GM21825 (cell line): Measurements from ENCODE around the gene ATP6V0E2.

Experiments
- ATAC-seq: cut with Tn5 transposase; IDR thresholded peaks from one replicate; pipeline ENCODE4 v1.9.1; 2021; ENCODE audit warnings: mild to moderate bottlenecking, moderate library complexity; ENCODE audit not compliant: unreplicated experiment

Gene ATP6V0E2

GRCh38 chr7:149838224-149838991, 35.4 kb upstream of the ATP6V0E2 start, which contains the start of gene ZNF862:
ZNF862 (plus strand) TSS chr7:149838375; CDS start chr7:149838612, 237 bp downstream.
- ATAC-seq: peak; percentile 99

- ATAC-seq: no peak
Observed at GRCh38 chr7:149838992-149839408, 34.8 kb upstream of the ATP6V0E2 start.

- no peak for ATAC-seq
Observed at GRCh38 chr7:149839933-149840332, 33.8 kb upstream of the ATP6V0E2 start.

GRCh38 chr7:149843566-149843965, 30.2 kb upstream of the ATP6V0E2 start:
- ATAC-seq: no peak

- ATAC-seq: no peak
Observed at GRCh38 chr7:149844445-149844844, 29.3 kb upstream of the ATP6V0E2 start.

GRCh38 chr7:149845257-149845980, 28.4 kb upstream of the ATP6V0E2 start:
- no peak for ATAC-seq

- no peak for ATAC-seq
Observed at GRCh38 chr7:149846021-149846420, 27.7 kb upstream of the ATP6V0E2 start.

- ATAC-seq: peak; percentile 75
Observed at GRCh38 chr7:149846436-149847046, 27.2 kb upstream of the ATP6V0E2 start.

- no peak for ATAC-seq
Observed at GRCh38 chr7:149849174-149849573, 24.6 kb upstream of the ATP6V0E2 start.

- ATAC-seq: no peak
Observed at GRCh38 chr7:149850007-149850594, 23.7 kb upstream of the ATP6V0E2 start.

- no peak for ATAC-seq
Observed at GRCh38 chr7:149850716-149851115, 23.1 kb upstream of the ATP6V0E2 start.

GRCh38 chr7:149851449-149851848, 22.3 kb upstream of the ATP6V0E2 start:
- no peak for ATAC-seq

GRCh38 chr7:149853157-149853556, 20.6 kb upstream of the ATP6V0E2 start:
- ATAC-seq: no peak

GRCh38 chr7:149854611-149855360, 19.0 kb upstream of the ATP6V0E2 start:
- no peak for ATAC-seq

- no peak for ATAC-seq
Observed at GRCh38 chr7:149855361-149856305, 18.1 kb upstream of the ATP6V0E2 start.

- ATAC-seq: no peak
Observed at GRCh38 chr7:149856583-149856982, 17.2 kb upstream of the ATP6V0E2 start.

- no peak for ATAC-seq
Observed at GRCh38 chr7:149859369-149859768, 14.4 kb upstream of the ATP6V0E2 start.

- no peak for ATAC-seq
Observed at GRCh38 chr7:149859876-149860275, 13.9 kb upstream of the ATP6V0E2 start.
